SK-N-SH treated with all-trans-retinoic acid at 6 μM for 48 hours (cell line): Measurements from ENCODE around the gene IER3.
"Not testable (repeated sequence)": the region's sequence is repeated elsewhere in the genome, so short reads cannot be mapped to it uniquely, and the experiment has no call there.

Source experiments
- ATAC-seq: fragments of 200-7000 bp; cut with Tn5 transposase; 3 replicates; pipeline ENCODE4 v1.9.1; 2020; ENCODE audit warnings: mild to moderate bottlenecking, moderate library complexity
- ARNTL ChIP-seq: fragments of 450-650 bp; formaldehyde crosslinking; IDR thresholded peaks from 2 replicates; pipeline ENCODE4 v1.5.0; 2020; ENCODE audit warnings: low read depth, mild to moderate bottlenecking, moderate library complexity, borderline replicate concordance
- BACH2 ChIP-seq: fragments of 250-450 bp; sonication (Bioruptor Pico); IDR thresholded peaks from 2 replicates; pipeline ENCODE4 v1.9.0; 2021; ENCODE audit warnings: mild to moderate bottlenecking, borderline replicate concordance
- CSDC2 ChIP-seq: fragments of 250-450 bp; sonication (Bioruptor Pico); IDR thresholded peaks from 2 replicates; pipeline ENCODE4 v1.5.0; 2020; ENCODE audit warnings: mild to moderate bottlenecking, moderate library complexity
- ESRRG ChIP-seq: fragments of 250-450 bp; sonication (Bioruptor Pico); IDR thresholded peaks from 2 replicates; pipeline ENCODE4 v1.6.1; 2021; ENCODE audit warnings: mild to moderate bottlenecking
- OSR1 ChIP-seq: fragments of 250-450 bp; sonication (Bioruptor Pico); IDR thresholded peaks from 2 replicates; pipeline ENCODE4 v1.8.0; 2022; ENCODE audit warnings: moderate library complexity, mild to moderate bottlenecking, inconsistent platforms
- PPARA ChIP-seq: fragments of 250-450 bp; sonication (Bioruptor Pico); IDR thresholded peaks from 2 replicates; pipeline ENCODE4 v1.5.0; 2020; ENCODE audit warnings: mild to moderate bottlenecking, borderline replicate concordance
- RARB ChIP-seq: fragments of 250-450 bp; sonication (Bioruptor Pico); IDR thresholded peaks from 2 replicates; pipeline ENCODE4 v1.8.0; 2021; ENCODE audit warnings: mild to moderate bottlenecking, moderate library complexity
- SNAI2 ChIP-seq: fragments of 250-450 bp; sonication (Bioruptor Pico); IDR thresholded peaks from 2 replicates; pipeline ENCODE4 v1.5.0; 2020; ENCODE audit warnings: mild to moderate bottlenecking, moderate library complexity
- TOX ChIP-seq: fragments of 250-450 bp; sonication (Bioruptor Pico); IDR thresholded peaks from 2 replicates; pipeline ENCODE4 v1.8.0; 2021; ENCODE audit warnings: mild to moderate bottlenecking, moderate library complexity, borderline replicate concordance
- ZC3H10 ChIP-seq: fragments of 250-450 bp; sonication (Bioruptor Pico); IDR thresholded peaks from 2 replicates; pipeline ENCODE4 v1.5.1; 2021; ENCODE audit warnings: mild to moderate bottlenecking, moderate library complexity
- ZFP3 ChIP-seq: fragments of 250-450 bp; sonication (Bioruptor Pico); IDR thresholded peaks from 2 replicates; pipeline ENCODE4 v1.5.0; 2020; ENCODE audit warnings: mild to moderate bottlenecking, moderate library complexity
- ZFP30 ChIP-seq: fragments of 450-650 bp; formaldehyde crosslinking; IDR thresholded peaks from 2 replicates; pipeline ENCODE4 v1.5.0; 2022; ENCODE audit warnings: mild to moderate bottlenecking, moderate library complexity
- ZNF565 ChIP-seq: fragments of 450-650 bp; formaldehyde crosslinking; conservative IDR thresholded peaks from 2 replicates; pipeline ENCODE4 v1.5.0; 2020; ENCODE audit warnings: low read depth, mild to moderate bottlenecking, moderate library complexity
- ZNF70 ChIP-seq: fragments of 450-650 bp; formaldehyde crosslinking; IDR thresholded peaks from 2 replicates; pipeline ENCODE4 v1.5.0; 2020; ENCODE audit warnings: mild to moderate bottlenecking, moderate library complexity
- TF ChIP-seq, protein P1 (sequence below): fragments of 250-450 bp; sonication (Bioruptor Pico); IDR thresholded peaks from 2 replicates; pipeline ENCODE4 v1.8.0; 2021; ENCODE audit warnings: low read depth, mild to moderate bottlenecking, moderate library complexity, borderline replicate concordance
- TF ChIP-seq, protein P2 (sequence below): fragments of 250-450 bp; sonication (Bioruptor Pico); IDR thresholded peaks from 2 replicates; pipeline ENCODE4 v1.5.1; 2021; ENCODE audit warnings: mild to moderate bottlenecking, moderate library complexity
- TF ChIP-seq, protein P3 (sequence below): fragments of 250-450 bp; sonication (Bioruptor Pico); IDR thresholded peaks from 2 replicates; pipeline ENCODE4 v1.8.0; 2020; ENCODE audit warnings: mild to moderate bottlenecking, moderate library complexity, borderline replicate concordance
- TF ChIP-seq, protein P4 (sequence below): fragments of 250-450 bp; sonication (Bioruptor Pico); IDR thresholded peaks from 2 replicates; pipeline ENCODE4 v1.5.0; 2020; ENCODE audit warnings: mild to moderate bottlenecking, moderate library complexity

Gene IER3

DNA sequence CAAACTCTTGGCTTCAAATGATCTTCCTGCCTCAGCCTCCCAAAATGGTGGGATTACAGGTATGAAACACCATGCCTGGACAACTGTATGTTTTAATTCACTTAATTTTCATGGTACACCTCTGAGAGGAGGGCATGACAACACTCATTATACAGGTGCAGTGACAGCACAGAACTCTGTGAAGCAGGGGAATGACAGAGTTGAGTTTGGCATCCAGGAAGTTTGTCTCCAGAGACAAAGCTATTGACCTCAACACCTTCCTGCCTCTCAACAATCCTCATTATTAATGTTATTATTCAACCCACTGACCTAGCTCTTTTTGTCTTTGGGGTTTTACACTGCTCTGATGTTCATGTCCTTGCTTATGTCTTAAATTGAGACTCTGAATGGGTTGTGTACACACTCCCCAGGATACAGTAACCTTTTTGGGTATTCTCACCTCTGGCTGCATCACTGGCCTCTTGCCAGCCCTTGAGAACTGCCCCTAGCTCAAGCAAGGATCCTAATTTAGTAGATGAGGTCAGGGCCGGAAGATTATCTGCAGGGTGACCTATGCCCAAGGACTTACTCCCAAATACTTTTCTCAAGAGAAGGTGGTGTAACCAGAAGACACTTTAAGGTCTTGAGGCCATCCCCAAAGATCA, 13.0 kb upstream of the IER3 start:
- TF ChIP-seq, protein P1, sequence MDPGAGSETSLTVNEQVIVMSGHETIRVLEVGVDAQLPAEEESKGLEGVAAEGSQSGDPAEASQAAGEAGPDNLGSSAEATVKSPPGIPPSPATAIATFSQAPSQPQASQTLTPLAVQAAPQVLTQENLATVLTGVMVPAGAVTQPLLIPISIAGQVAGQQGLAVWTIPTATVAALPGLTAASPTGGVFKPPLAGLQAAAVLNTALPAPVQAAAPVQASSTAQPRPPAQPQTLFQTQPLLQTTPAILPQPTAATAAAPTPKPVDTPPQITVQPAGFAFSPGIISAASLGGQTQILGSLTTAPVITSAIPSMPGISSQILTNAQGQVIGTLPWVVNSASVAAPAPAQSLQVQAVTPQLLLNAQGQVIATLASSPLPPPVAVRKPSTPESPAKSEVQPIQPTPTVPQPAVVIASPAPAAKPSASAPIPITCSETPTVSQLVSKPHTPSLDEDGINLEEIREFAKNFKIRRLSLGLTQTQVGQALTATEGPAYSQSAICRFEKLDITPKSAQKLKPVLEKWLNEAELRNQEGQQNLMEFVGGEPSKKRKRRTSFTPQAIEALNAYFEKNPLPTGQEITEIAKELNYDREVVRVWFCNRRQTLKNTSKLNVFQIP (CRISPR knock-in tag): no peak
- TF ChIP-seq, protein P2, sequence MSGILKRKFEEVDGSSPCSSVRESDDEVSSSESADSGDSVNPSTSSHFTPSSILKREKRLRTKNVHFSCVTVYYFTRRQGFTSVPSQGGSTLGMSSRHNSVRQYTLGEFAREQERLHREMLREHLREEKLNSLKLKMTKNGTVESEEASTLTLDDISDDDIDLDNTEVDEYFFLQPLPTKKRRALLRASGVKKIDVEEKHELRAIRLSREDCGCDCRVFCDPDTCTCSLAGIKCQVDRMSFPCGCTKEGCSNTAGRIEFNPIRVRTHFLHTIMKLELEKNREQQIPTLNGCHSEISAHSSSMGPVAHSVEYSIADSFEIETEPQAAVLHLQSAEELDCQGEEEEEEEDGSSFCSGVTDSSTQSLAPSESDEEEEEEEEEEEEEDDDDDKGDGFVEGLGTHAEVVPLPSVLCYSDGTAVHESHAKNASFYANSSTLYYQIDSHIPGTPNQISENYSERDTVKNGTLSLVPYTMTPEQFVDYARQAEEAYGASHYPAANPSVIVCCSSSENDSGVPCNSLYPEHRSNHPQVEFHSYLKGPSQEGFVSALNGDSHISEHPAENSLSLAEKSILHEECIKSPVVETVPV (CRISPR knock-in tag): no peak
- TF ChIP-seq BACH2 (CRISPR knock-in tag) (no peak), ZNF70 (CRISPR knock-in tag) (no peak), PPARA (CRISPR knock-in tag) (no peak), ZC3H10 (CRISPR knock-in tag) (no peak), RARB (no peak), OSR1 (no peak), ARNTL (CRISPR knock-in tag) (no peak), ZFP3 (CRISPR knock-in tag) (no peak), CSDC2 (no peak), SNAI2 (CRISPR knock-in tag) (no peak), ZFP30 (no peak), TOX (CRISPR knock-in tag) (no peak)
- TF ChIP-seq, protein P3, sequence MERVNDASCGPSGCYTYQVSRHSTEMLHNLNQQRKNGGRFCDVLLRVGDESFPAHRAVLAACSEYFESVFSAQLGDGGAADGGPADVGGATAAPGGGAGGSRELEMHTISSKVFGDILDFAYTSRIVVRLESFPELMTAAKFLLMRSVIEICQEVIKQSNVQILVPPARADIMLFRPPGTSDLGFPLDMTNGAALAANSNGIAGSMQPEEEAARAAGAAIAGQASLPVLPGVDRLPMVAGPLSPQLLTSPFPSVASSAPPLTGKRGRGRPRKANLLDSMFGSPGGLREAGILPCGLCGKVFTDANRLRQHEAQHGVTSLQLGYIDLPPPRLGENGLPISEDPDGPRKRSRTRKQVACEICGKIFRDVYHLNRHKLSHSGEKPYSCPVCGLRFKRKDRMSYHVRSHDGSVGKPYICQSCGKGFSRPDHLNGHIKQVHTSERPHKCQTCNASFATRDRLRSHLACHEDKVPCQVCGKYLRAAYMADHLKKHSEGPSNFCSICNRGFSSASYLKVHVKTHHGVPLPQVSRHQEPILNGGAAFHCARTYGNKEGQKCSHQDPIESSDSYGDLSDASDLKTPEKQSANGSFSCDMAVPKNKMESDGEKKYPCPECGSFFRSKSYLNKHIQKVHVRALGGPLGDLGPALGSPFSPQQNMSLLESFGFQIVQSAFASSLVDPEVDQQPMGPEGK (CRISPR knock-in tag): no peak
- ATAC-seq: no peak

DNA sequence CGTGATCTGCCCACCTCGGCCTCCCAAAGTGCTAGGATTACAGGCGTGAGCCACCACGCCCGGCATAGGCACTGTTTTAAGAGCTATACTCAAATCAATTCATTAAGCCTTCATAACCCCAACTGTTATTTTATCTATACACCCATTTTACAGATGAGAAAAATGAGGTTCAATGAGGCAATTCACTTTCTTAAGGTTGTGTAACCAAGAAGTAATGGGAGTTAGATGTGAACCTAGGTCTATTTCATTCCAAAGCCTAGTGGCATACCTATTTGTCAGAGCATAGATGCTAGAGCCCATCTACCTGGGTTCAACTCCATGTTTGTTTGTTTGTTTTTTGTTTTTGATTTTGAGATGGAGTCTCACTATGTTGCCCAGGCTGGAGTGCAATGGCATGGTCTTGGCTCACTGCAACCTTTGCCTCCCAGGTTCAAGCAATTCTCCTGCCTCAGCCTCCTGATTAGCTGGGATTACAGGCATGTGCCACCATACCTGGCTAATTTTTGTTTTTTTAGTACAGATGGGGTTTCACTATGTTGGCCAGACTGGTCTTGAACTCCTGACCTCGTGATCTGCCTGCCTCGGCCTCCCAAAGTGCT, 12.2 kb upstream of the IER3 start:
- not testable (repeated sequence) for ATAC-seq

DNA sequence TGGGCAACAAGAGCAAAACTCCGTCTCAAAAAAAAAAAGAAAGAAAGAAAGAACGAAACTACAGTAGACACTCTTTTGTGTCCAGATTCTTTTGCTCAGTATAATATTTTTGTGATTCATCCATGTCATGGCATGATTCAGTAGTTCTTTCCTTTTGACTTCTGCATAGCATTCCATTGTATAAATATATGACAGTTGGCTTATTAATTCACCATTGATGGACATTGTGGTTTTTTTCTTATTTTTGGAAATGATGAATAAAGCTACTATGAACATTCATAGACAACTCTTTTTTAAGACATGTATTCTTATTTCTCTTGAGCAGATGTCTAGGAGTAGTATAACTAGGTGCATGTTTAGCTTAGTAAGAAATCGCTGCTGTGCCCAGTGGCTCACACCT, 10.3 kb upstream of the IER3 start:
- TF ChIP-seq RARB: no peak
- no peak for TF ChIP-seq TOX (CRISPR knock-in tag)
- TF ChIP-seq, protein P4, sequence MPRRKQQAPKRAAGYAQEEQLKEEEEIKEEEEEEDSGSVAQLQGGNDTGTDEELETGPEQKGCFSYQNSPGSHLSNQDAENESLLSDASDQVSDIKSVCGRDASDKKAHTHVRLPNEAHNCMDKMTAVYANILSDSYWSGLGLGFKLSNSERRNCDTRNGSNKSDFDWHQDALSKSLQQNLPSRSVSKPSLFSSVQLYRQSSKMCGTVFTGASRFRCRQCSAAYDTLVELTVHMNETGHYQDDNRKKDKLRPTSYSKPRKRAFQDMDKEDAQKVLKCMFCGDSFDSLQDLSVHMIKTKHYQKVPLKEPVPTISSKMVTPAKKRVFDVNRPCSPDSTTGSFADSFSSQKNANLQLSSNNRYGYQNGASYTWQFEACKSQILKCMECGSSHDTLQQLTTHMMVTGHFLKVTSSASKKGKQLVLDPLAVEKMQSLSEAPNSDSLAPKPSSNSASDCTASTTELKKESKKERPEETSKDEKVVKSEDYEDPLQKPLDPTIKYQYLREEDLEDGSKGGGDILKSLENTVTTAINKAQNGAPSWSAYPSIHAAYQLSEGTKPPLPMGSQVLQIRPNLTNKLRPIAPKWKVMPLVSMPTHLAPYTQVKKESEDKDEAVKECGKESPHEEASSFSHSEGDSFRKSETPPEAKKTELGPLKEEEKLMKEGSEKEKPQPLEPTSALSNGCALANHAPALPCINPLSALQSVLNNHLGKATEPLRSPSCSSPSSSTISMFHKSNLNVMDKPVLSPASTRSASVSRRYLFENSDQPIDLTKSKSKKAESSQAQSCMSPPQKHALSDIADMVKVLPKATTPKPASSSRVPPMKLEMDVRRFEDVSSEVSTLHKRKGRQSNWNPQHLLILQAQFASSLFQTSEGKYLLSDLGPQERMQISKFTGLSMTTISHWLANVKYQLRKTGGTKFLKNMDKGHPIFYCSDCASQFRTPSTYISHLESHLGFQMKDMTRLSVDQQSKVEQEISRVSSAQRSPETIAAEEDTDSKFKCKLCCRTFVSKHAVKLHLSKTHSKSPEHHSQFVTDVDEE: no peak
- TF ChIP-seq, protein P1 (CRISPR knock-in tag): no peak
- no peak for TF ChIP-seq ZNF565 (CRISPR knock-in tag)
- no peak for TF ChIP-seq OSR1
- no peak for TF ChIP-seq SNAI2 (CRISPR knock-in tag)
- no peak for TF ChIP-seq ZFP30
- no peak for TF ChIP-seq ESRRG
- no peak for TF ChIP-seq ARNTL (CRISPR knock-in tag)
- no peak for TF ChIP-seq PPARA (CRISPR knock-in tag)
- no peak for TF ChIP-seq ZC3H10 (CRISPR knock-in tag)
- no peak for ATAC-seq
